Stimulated activated CD4-positive, alpha-beta T cell treated with anti-CD3 and anti-CD28 coated beads, Interleukin-2, amount 100 ng/mL, for 24 hours (primary cell): Measurements from ENCODE around the gene SPOUT1.
"Not testable (repeated sequence)": the region's sequence is repeated elsewhere in the genome, so short reads cannot be mapped to it uniquely, and the experiment has no call there.

ENCODE experiments used
- DNase-seq, 2 donors: peaks; one replicate each; pipeline ENCODE4 v3.0.0-alpha.2; 2020

Gene SPOUT1, protein sequence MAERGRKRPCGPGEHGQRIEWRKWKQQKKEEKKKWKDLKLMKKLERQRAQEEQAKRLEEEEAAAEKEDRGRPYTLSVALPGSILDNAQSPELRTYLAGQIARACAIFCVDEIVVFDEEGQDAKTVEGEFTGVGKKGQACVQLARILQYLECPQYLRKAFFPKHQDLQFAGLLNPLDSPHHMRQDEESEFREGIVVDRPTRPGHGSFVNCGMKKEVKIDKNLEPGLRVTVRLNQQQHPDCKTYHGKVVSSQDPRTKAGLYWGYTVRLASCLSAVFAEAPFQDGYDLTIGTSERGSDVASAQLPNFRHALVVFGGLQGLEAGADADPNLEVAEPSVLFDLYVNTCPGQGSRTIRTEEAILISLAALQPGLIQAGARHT

DNA sequence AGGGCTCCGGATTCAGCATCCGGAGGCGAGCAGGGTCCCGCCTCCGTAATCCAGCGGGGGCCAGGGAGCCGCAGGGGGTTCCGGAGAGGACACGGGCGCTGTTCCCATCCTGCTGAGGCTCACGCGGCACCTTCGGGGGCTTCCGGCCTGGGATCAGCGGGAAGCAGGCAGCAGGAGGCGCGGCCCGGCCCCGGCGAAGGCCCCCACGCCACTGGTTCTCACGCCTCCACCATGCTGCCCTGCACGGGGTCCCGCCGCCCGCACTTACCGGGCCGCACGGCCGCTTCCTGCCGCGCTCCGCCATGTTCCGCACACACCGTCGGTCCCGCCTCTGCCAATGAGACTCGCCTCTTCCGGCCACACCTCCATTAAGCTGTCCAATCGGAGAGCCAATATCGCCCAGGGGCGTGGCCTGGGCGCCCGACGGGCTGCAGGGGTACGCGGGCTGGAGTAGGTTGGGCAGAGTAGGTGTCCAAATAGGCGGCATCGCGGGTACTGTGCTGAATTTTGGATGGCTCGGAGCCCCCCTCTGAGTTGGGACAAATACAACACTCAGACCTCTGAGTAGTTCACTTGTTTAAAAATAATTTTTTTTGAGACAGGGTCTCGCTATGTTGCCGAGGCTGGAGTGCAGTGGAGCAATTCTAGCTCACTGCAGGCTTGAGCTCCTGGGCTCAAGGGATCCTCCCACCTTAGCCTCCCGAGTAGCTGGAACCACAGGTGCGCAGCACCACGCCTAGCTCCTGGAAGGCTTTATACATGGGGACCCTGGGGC is at the start of gene SPOUT1:
SPOUT1 (minus strand) TSS at position 318 of the 775 bp plus-strand sequence; CDS start at position 304, 14 bp downstream.
- peak; percentile 94 to 96 for DNase-seq

DNA sequence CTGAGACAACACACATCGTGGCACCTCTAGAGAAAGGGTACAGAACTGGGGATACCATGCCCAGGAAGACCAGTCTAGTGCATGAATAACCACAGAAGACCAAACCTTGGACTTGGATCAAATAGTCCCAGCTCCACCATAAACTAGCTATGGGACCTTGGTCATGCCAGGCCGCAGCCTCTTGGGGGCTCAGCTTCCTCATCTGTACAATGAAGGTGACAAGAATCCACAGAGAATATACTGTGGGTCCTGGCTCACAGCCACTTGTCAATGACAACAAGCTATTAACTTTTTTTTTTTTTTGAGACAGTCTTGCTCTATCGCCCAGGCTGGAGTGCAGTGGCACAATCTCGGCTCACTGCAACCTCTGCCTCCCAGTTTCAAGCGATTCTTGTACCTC is 48.3 kb upstream of the SPOUT1 start:
- no peak for DNase-seq

DNA sequence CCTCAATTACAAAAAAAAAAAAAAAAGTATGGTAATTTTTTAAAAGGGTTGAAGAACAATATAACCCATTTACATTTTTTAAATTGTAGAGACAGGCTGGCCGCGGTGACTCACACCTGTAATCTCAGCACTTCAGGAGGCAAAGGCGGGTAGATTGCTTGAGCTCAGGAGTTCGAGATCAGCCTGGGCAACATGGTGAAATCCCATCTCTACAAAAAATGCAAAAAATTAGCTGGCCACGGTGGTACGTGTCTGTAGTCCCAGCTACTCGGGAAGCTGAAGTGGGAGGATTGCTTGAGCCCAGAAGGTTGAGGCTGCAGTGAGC is 41.3 kb upstream of the SPOUT1 start:
- DNase-seq = not testable (repeated sequence)

DNA sequence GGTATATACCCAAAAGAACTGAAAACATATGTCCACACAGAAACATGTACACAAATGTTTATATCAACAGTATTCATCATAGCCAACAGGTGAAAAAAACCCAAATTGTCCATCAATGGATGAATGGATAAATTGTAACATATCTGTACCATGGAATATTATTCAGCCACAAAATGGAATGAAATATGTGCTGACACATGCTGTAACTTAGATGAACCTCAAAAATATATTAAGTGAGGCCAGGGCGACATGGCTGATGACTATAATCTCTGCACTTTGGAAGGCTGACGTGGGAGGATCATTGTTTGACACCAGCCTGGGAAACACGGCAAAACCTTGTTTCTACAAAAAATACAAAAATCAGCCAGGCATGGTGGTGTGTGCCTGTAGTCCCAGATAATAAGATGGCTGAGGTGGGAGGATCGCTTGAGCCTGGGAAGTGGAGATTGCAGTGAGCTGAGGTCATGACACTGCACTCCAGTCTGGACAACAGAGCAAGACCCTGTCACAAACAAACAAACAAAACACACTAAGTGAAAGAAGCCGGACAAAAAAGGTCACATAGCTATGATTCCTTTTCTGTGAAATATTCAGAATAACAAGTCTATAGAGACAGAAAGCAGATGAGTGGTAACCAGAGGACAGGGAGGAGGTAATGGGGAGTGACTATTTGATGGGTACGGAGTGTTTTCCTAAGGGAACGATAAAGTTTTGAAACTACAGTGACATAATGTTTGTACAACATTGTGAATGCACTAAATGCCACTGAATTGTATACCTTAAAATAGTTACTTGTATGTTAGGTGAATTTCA is 40.7 kb upstream of the SPOUT1 start:
- DNase-seq = no peak

DNA sequence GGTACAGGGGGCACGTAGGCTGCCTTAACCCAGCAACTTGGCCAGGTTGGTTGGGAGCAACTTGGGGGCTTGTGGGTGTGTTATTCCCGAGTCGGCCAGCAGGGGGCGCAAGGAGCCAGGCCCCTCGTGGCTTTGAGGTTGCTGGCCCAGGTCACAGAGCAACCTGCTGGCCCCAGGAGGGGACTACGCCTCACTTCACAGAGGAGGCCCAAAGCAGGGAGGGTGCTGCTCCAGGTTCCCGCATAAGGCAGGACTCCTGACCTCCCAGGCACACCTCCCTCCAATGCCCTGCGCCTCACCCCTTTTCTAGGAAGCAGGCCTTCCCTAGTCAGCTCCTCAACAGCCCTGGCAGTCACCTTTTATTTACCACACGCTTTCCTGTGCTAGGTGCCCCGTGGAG is 34.1 kb upstream of the SPOUT1 start:
- DNase-seq = peak; percentile 90 to 91

DNA sequence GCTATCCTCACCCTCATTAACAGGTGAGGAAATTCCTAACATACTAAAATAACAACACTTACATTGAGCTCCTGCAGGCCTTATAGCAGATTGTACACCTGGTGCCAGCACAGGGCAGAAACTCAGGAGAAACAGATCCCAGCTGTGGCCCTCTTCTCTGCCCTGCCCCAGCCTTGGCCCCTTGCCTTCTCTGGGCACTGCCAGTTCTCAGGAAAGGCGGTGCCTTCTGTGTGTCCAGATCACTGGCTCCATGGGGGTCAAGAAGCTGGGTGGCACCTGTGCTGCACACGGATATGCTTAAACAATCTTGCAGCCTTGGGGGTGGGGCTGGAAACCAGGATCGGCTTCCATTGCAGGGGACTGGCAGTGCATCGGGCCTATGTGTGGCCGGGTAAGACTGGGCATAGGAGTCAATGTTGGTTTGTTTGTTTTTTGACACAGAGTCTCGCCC is 32.8 kb upstream of the SPOUT1 start:
- DNase-seq = no peak

DNA sequence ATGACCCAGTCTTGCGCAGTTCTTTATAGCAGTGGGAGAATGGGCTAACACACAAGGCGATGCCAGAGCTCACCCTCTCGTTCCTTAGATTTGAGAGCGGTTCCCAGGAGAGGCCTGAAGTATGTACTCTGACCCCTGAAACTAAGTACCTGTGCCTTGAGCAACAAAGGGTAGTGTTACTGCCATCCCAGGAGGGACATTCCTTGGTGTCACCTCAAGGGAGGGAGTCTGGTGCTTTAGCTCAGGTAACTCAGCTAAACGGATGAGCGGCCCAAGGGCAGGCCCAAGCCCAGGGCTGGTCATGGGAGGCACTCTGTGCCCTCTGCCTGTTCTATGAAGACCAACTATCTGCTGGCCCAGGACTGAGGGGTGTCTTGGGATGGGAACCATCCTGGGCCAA is 31.9 kb upstream of the SPOUT1 start:
- DNase-seq = no peak

DNA sequence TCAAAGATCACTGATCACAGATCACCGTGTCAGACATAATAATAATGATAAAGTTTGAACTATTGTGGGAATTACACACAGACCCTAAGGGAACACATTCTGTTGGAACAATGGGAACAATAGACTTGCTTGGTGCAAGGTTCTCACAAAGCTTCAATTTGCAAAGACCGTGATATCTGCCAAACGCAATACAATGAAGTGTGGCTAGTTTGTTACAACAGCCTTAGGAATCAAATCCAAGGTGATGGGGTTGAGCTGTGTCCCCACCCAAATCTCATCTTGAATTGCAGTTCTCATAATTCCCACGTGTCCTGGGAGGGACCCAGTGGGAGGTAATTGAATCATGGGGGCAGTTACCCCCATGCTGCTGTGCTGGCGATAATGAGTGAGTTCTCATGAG is 31.3 kb upstream of the SPOUT1 start:
- DNase-seq = no peak

DNA sequence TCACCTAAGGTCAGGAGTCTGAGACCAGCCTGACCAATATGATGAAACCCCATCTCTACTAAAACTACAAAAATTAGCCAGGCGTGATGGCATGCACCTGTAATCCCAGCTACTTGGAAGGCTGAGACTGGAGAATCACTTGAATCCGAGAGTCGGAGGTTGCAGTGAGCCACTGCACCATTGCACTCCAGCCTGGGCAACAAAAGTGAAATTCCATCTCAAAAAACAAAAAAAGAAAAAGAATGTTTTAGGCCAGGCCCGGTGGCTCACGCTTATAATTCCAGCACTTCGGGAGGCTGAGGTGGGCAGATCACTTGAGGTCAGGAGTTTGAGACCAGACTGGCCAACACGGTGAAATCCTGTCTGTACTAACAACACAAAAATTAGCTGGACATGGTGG is 28.9 kb upstream of the SPOUT1 start:
- DNase-seq = not testable (repeated sequence)

DNA sequence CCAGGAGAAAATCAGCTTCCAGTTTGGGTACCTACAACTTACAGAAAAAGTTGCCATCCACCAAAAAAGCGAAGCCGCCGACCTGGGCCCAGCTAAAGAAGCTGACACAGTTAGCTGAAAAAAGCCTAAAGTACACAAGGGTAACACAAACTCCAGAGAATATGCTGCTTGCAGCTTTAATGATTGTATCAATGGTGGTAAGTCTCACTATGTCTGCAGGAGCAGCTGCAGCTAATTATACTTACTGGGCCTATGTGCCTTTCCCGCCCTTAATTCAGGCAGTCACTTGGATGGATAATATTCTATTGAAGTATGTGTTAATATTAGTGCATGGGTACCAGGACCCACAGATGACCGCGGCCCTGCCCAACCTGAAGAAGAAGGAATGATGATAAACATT is 24.9 kb upstream of the SPOUT1 start:
- DNase-seq = not testable (repeated sequence)

DNA sequence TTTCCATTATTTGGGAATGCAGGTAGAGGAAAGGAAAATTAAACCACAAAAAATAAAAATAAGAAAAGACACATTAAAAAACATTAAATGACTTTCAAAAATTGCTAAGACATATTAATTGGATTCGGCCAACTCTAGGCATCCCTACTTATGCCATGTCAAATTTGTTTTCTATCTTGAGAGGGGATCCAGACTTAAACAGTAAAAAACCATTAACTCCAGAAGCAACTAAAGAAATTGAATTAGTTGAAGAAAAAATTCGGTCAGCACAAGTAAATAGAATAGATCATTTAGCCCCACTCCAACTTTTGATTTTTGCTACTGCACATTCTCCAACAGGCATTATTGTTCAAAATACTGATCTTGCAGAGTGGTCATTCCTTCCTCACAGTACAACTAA is 23.1 kb upstream of the SPOUT1 start:
- not testable (repeated sequence) for DNase-seq

DNA sequence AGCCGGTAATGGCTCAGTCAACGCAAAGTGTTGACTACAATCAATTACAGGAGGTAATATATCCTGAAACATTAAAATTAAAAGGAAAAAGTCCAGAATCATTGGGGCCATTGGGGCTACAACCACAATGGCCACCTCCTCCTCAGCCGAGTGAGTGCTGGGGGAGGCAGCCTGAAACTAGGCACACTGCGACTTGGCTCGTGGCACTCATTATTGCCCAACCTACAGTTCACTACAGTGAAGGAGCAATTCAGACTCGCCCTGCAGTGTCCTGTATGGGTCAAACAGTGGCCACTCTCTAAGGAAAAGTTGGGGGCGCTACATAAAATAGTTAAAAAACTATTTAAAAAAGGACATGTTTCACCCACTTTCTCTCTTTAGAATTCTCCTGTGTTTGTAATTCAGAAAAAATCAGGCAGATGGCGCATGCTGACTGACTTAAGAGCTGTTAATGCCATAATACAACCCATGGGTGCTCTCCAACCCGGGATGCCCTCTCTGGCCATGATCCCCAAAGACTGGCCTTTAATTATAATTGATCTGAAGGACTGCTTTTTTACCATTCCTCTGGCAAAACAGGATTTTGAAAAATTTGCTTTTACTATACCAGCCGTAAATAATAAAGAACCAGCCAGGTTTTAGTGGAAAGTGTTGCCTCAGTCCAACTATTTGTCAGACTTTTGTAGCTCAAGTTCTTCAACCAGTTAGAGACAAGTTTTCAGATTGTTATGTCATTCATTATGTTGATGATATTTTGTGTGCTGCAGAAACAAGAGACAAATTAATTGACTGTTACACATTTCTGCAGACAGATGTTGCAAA is 22.4 kb upstream of the SPOUT1 start:
- DNase-seq = not testable (repeated sequence)

DNA sequence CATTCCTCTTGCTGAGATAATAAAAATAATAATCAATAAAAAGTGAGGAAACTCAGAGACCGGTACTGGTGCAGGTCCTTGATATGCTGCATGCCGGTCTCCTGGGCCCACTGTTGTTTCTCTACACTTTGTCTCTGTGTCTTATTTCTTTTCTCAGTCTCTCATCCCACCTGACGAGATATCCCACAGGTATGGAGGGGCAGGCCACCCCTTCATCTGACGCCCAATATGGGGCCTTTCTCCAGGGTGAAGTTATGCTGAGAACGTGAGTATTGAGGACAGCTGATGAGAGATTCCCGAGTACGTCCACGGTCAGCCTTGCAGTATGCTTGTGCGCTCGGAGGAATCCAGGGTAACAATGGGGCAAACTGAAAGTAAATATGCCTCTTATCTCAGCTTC is 21.4 kb upstream of the SPOUT1 start:
- DNase-seq = not testable (repeated sequence)

DNA sequence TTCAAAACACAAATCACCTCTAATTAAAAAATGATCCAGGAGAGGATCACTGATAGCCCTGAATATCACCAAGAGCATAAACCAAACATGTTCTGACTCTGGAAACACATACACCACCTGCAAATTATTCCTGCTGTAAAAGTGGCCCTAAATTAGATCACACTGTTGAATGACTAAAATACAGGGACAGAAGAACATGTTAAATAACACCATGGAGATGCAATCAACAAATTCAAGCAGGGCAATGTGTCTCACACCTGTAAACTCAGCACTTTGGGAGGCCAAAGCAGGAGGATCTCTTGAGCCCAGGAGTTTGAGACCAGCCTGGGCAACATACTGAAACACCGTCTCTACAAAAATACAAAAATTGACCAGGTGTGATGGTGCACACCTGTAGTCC is 18.2 kb upstream of the SPOUT1 start:
- no peak for DNase-seq

DNA sequence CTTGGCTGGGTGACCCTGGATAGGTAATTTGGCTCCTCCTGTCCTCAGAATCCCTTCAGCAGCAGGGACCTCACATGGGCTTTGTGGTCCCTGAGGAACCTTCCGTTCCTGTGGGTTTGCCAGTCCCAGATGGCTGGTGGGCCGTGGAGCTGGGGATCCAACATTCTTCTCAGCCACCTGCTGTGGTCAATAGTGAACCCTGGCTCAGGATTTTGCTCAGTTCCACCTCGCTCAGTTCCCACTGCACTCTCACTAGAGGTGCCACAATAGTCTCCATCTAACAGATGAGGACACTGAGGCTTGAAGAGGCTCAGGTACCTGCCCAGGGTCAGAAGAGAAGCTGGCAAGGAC is 17.1 kb upstream of the SPOUT1 start:
- DNase-seq = no peak

DNA sequence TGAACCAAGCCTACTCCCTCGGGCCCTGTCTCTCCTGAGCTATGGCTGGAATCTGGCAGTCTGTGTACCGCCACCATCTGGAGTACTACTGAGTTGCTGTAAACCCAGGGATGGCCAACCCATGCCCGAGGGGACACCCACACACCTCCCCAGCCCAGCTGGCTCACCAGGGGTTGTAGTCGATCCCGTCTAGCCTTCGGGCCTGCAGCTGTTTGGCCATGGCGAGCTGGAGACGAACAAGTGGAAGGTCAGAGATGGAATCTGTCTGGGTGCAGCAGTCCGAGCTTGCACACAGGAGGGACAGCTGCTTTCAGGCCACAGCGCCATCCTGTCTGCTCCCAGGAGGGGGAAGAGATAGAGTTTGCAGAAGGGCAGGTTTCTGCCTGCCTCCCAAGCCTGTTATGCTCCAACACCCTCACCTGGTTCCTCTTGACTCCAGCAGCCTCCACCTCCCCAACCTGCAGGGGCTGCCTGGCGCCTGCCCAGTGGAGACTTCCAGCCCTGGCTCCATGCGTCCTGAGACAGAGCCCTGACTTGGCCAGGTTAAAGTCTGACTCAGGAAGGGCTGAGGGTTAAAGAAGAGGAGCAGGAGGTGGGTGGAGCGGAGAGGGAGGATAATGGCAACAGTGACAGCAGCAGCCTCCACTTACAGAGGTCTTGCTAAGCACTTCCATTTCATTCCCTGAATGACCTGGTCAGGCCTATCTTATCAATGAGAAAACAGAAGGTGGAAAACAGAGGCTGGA is 15.8 kb upstream of the SPOUT1 start:
- DNase-seq = no peak

DNA sequence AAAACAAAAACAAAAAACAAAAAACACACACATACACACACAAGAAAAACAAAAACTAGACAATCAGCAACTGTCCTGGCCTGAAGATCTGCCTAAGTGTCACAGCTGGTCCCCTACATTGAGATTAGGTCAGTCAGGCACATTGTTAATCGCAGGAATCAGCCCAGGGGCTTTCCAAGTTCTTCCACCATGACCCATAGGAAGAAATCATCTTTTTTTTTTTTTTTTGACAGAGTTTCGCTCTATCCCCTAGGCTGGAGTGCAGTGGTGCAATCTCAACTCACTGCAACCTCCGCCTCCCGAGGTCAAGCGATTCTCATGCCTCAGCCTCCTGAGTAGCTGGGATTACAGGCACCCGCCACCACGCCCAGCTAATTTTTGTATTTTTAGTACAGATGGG is 13.6 kb upstream of the SPOUT1 start:
- not testable (repeated sequence) for DNase-seq

DNA sequence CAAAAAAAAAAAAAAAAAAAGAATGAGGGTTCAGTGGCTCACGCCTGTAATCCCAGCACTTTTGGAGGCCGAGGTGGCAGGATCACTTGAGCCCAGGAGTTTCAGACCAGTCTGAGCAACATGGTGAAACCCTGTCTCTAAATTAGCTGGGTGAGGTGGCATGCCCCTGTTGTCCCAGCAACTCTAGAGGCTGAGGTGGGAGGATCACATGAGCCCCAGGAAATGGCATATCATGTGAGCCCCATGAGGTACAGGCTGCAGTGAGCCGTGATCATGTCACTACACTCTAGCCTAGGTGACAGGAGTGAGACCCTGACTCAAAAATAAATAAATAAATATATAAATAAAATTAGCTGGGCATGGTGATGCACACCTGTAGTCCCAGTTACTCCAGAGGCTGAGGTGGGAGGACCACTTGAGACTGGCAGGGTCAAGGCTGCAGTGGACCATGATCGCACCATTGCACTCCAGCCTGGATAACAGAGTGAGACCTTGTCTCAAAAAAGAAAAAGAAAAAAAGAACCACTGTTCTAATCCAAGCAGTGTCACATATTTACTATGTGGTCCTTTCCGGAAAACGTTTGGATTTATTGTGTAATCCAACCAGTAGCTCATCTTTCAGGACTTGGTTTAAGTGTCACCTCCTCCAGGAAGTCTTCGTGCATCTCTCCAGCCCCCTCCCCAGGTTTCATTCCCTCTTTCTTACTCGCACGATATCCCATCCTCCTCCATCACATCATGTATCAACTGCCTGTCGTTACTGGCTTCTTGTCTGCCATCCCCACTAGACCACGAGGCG is 12.3 kb upstream of the SPOUT1 start:
- no peak for DNase-seq

DNA sequence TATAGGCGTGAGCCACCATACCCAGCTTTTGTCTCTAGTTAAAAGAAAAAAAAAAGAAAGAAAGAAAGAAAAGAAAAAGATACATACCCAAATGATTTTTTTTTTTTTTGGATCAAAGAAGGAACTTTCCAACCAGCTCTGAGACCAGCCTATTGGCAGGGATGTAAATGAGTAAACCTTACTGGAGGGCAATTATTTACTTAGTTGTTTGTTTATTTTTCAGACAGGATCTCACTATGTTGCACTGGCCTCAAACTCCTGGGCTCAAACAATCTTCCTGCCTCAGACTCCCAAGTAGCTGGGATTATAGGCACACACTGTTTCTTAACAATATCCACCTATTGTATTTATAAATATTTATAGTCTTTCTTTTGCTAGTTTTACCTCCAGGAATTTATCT is 10.9 kb upstream of the SPOUT1 start:
- no peak for DNase-seq

DNA sequence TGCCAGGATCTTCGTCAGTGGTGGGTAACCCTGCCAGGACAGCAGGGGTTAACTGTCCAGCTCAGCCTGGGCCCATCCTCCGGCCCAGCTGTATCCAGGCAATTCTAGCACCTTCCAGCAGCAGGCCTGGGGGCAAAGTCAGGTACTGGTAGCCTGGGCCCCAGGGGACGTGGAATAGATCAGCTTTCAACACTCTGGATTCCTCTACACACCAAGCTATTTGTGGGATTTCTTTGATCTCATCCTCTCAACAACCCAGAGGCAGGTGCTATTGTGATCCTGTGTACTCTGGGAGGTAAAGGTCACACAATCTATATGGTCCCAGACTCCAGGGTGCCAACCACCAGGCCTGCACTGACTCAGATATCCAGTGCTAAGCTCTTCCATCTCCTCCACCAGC is 8.7 kb upstream of the SPOUT1 start:
- DNase-seq = no peak

DNA sequence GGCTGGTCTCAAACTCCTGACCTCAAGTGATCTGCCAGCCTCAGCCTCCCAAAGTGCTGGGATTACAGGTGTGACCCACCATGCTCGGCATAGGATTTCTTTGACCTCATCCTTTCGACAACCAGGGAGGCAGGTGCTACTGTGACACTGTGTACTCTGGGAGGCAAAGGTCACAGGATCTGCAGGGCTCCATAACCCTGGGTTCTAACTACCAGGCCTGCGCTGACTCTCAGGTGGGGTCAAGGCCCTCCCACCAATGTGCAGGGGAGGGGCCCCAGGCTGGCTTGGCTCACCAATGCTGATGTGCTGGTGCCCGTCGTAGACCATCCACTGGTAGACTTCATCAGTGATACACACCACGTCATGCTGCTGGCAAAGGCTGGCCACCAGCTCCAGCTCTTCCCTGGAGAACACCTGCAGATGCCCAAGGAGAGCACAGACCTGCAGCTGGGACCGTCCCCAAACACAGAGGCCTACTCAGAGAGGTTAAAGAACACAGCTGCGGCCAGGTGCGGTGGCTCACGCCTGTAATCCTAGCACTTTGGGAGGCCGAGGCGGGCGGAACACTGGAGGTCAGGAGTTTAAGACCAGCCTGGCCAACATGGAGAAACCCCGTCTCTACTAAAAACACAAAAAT is 7.0 kb upstream of the SPOUT1 start:
- DNase-seq = no peak
